Measurements from ENCODE around the gene SERTAD3.
A peak's percentile ranks its signal among the peaks of the same experiment; 100 is the strongest.

- TF ChIP-seq, protein P1, sequence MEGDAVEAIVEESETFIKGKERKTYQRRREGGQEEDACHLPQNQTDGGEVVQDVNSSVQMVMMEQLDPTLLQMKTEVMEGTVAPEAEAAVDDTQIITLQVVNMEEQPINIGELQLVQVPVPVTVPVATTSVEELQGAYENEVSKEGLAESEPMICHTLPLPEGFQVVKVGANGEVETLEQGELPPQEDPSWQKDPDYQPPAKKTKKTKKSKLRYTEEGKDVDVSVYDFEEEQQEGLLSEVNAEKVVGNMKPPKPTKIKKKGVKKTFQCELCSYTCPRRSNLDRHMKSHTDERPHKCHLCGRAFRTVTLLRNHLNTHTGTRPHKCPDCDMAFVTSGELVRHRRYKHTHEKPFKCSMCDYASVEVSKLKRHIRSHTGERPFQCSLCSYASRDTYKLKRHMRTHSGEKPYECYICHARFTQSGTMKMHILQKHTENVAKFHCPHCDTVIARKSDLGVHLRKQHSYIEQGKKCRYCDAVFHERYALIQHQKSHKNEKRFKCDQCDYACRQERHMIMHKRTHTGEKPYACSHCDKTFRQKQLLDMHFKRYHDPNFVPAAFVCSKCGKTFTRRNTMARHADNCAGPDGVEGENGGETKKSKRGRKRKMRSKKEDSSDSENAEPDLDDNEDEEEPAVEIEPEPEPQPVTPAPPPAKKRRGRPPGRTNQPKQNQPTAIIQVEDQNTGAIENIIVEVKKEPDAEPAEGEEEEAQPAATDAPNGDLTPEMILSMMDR (IDR thresholded peaks at IDR 0.05) = peak in 1 of 3 donors; percentile 18
- TF ChIP-seq POLR2A (IDR thresholded peaks at IDR 0.05) = peak; percentile 93
Measured at GRCh38 chr19:40444000-40444824, at the start of gene SERTAD3.
